Lower lobe of right lung (tissue), 2 donors: Measurements from ENCODE around the gene ENO3. TPM values are rescaled to one million over a fixed set of nuclear protein-coding genes. Genes with fewer than 3 reads are reported as not detected.

Experiments
- ATAC-seq, 2 donors: fragments of 200-7000 bp; cut with Tn5 transposase; one replicate each; pipeline ENCODE4 v1.9.1; 2020 to 2022; ENCODE audit warnings: mild to moderate bottlenecking in 2 of 2, moderate library complexity in 2 of 2
- DNase-seq: peaks from one replicate; pipeline ENCODE4 v3.0.0-alpha.2; 2020
- H3K27ac ChIP-seq: fragments of 200-600 bp; one replicate; pipeline ENCODE4 v1.8.0; 2022
- H3K27me3 ChIP-seq: fragments of 200-600 bp; one replicate; pipeline ENCODE4 v1.8.0; 2022; ENCODE audit warnings: low read depth
- H3K36me3 ChIP-seq: fragments of 200-600 bp; one replicate; pipeline ENCODE4 v1.8.0; 2022; ENCODE audit warnings: mild to moderate bottlenecking
- H3K4me1 ChIP-seq: fragments of 200-600 bp; one replicate; pipeline ENCODE4 v1.8.0; 2022
- H3K4me3 ChIP-seq: fragments of 200-600 bp; one replicate; pipeline ENCODE4 v1.8.0; 2022; ENCODE audit warnings: mild to moderate bottlenecking
- H3K9me3 ChIP-seq: fragments of 200-600 bp; one replicate; pipeline ENCODE4 v1.8.0; 2022
- CTCF ChIP-seq: fragments of 200-600 bp; IDR thresholded peaks from one replicate; pipeline ENCODE4 v1.8.0; 2022; ENCODE audit warnings: antibody characterized with exemption, mild to moderate bottlenecking
- intact Hi-C: fragments of 100-400 bp; cut with DNase I; formaldehyde crosslinking; loops from one replicate; pipeline ENCODE4 v1.11.0; 2022
- total RNA-seq: library from RNA; stranded (reverse); fragmentation: NEBNext Ultra II Directional; extraction: Animal tissue kit (Norgen Biotek cat#: 25700); gene quantifications from one replicate; pipeline ENCODE4 v1.2.1, GENCODE V29; 2021
- donor health status: DM: no; HTN: yes; CAD: no; lungs with severe emphysema.

Gene ENO3
- total RNA-seq, 1 donor from 2014 or later, result 8.2 TPM

DNA sequence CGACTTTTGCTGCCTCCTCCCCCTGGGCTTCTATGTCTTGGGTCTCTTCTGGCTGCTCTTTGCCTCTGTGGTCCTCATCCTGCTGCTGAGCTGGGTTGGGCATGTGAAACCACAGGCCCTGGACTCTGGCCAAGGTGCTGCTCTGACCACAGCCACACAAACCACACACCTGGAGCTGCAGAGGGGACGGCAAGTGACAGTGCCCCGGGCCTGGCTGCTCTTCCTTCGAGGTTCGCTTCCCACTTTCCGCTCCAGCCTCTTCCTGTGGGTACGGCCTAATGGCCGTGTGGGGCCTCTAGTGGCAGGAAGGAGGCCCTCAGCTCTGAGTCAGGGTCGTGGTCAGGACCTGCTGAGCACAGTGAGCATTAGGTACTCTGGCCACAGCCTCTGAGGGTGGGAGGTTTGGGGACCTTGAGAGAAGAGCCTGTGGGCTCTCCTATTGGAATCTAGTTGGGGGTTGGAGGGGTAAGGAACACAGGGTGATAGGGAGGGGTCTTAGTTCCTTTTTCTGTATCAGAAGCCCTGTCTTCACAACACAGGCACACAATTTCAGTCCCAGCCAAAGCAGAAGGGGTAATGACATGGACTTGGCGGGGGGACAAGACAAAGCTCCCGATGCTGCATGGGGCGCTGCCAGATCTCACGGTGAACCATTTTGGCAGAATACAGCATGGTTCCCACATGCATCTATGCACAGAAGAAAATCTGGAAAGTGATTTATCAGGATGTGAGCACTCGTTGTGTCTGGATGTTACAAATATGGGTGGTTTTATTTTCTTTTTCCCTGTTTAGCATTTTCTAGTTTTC lies 16.5 kb upstream of the ENO3 start:
- Histone ChIP-seq H3K36me3 (peaks cover 28% of the 10 kb centered on the region), H3K9me3 (no peaks in the 10 kb centered on the region), H3K27ac (no peak overlapping the region), H3K4me3 (no peak overlapping the region), H3K27me3 (no peaks in the 10 kb centered on the region), H3K4me1 (peaks cover 26% of the 10 kb centered on the region)
- ATAC-seq, result peak; percentile 18 to 48
- intact Hi-C loops, result no loop called here
- peak; percentile 16 for TF ChIP-seq CTCF
- DNase-seq, result no peak

- H3K4me3 ChIP-seq, result no peak overlapping the region
- no peak overlapping the region for H3K27ac ChIP-seq
- intact Hi-C loops, result no loop called here
- no peaks in the 10 kb centered on the region for H3K9me3 ChIP-seq
- H3K27me3 ChIP-seq, result no peaks in the 10 kb centered on the region
- ATAC-seq, result no peak
- H3K4me1 ChIP-seq, result peaks cover 27% of the 10 kb centered on the region
- no peak for TF ChIP-seq CTCF
- peaks cover 28% of the 10 kb centered on the region for H3K36me3 ChIP-seq
- DNase-seq, result no peak
Observed at GRCh38 chr17:4935650-4936049, 15.3 kb upstream of the ENO3 start.

GRCh38 chr17:4936436-4936835 lies 14.5 kb upstream of the ENO3 start:
- intact Hi-C loops, result no loop called here
- Histone ChIP-seq H3K4me1 (peaks cover 34% of the 10 kb centered on the region), H3K4me3 (no peak overlapping the region), H3K9me3 (no peaks in the 10 kb centered on the region), H3K27ac (no peak overlapping the region), H3K36me3 (peaks cover 28% of the 10 kb centered on the region), H3K27me3 (no peaks in the 10 kb centered on the region)
- no peak for TF ChIP-seq CTCF
- DNase-seq (no peak), ATAC-seq (no peak)

GRCh38 chr17:4937553-4937952 lies 13.4 kb upstream of the ENO3 start:
- H3K9me3 ChIP-seq, result no peaks in the 10 kb centered on the region
- no peak overlapping the region for H3K4me3 ChIP-seq
- no peaks in the 10 kb centered on the region for H3K27me3 ChIP-seq
- H3K27ac ChIP-seq, result no peak overlapping the region
- DNase-seq (no peak), ATAC-seq (no peak)
- peaks cover 37% of the 10 kb centered on the region for H3K4me1 ChIP-seq
- intact Hi-C loops, result no loop called here
- no peak for TF ChIP-seq CTCF
- H3K36me3 ChIP-seq, result peaks cover 36% of the 10 kb centered on the region

GRCh38 chr17:4938069-4938491 lies 12.8 kb upstream of the ENO3 start:
- DNase-seq (no peak), ATAC-seq (no peak)
- no peak overlapping the region for H3K27ac ChIP-seq
- H3K36me3 ChIP-seq, result peaks cover 41% of the 10 kb centered on the region
- no peaks in the 10 kb centered on the region for H3K9me3 ChIP-seq
- H3K27me3 ChIP-seq, result no peaks in the 10 kb centered on the region
- no peak for TF ChIP-seq CTCF
- intact Hi-C loops, result no loop called here
- no peak overlapping the region for H3K4me3 ChIP-seq
- peaks cover 41% of the 10 kb centered on the region for H3K4me1 ChIP-seq
